GM12892 (cell line): ENCODE results near the gene PFN3.

Experiments
- POLR2A ChIP-seq: IDR thresholded peaks from 2 replicates; pipeline ENCODE4 v1.6.1; 2011; ENCODE audit warnings: low read depth, low read length, control low read depth
- POLR2AphosphoS5 ChIP-seq: IDR thresholded peaks from 2 replicates; pipeline ENCODE4 v1.6.1; 2011; ENCODE audit warnings: low read depth, low read length, control low read depth

GRCh38 chr5:177440990-177441780 is 40.7 kb upstream of the PFN3 start:
- TF ChIP-seq POLR2A (no peak), POLR2AphosphoS5 (no peak; the same call in 1 of the 2 replicates)
